Activated B cell treated with CpG ODN at 0.5 μM for 24 hours (primary cell): ENCODE measurements around the gene PDLIM5. TPM values are rescaled to one million over a fixed set of nuclear protein-coding genes. Genes with fewer than 3 reads are reported as not detected.

ENCODE experiments used
- ATAC-seq: fragments of 200-7000 bp; cut with Tn5 transposase; one replicate; pipeline ENCODE4 v1.10.0; 2021; ENCODE audit warnings: low read depth, mild to moderate bottlenecking, moderate library complexity
- CTCF ChIA-PET: fragments of 350-600 bp; sonication (Branson Sonifier 250); formaldehyde crosslinking; loops from one replicate; lab custom pipeline; 2021; ENCODE audit warnings: antibody characterized with exemption; lab: Charles Lee
- POLR2A ChIA-PET: fragments of 350-600 bp; sonication (Branson Sonifier 250); formaldehyde crosslinking; loops from one replicate; lab custom pipeline; 2021; ENCODE audit warnings: antibody characterized with exemption; lab: Charles Lee
- DNase-seq: peaks from one replicate; pipeline ENCODE4 v3.0.0; 2022
- H3K27ac Mint-ChIP-seq: one replicate; pipeline ENCODE4 v1.8.0; 2020; ENCODE audit warnings: mixed read lengths
- H3K27me3 Mint-ChIP-seq: one replicate; pipeline ENCODE4 v1.8.0; 2021; ENCODE audit warnings: mixed read lengths
- H3K36me3 Mint-ChIP-seq: one replicate; pipeline ENCODE4 v1.8.0; 2021; ENCODE audit warnings: low read depth, mixed read lengths
- H3K4me1 Mint-ChIP-seq: one replicate; pipeline ENCODE4 v1.8.0; 2021; ENCODE audit warnings: mixed read lengths
- H3K4me3 Mint-ChIP-seq: one replicate; pipeline ENCODE4 v1.8.0; 2020; ENCODE audit warnings: mild to moderate bottlenecking, mixed read lengths
- H3K9me3 Mint-ChIP-seq: one replicate; pipeline ENCODE4 v1.8.0; 2020; ENCODE audit warnings: mixed read lengths
- intact Hi-C: fragments of 100-400 bp; cut with micrococcal nuclease; formaldehyde crosslinking; loops from one replicate; pipeline ENCODE4 v1.15.1; 2024
- total RNA-seq: library from RNA; stranded (reverse); gene quantifications from 2 replicates; pipeline ENCODE4 v1.2.3, GENCODE V29; 2022
- TF ChIP-seq, protein P1 (sequence below): fragments of 200-600 bp; IDR thresholded peaks from one replicate; pipeline ENCODE4 v1.8.0; 2022; ENCODE audit warnings: antibody characterized with exemption, mild to moderate bottlenecking

Gene PDLIM5
- total RNA-seq, 1 donor from 2014 or later = 36.5 TPM

DNA sequence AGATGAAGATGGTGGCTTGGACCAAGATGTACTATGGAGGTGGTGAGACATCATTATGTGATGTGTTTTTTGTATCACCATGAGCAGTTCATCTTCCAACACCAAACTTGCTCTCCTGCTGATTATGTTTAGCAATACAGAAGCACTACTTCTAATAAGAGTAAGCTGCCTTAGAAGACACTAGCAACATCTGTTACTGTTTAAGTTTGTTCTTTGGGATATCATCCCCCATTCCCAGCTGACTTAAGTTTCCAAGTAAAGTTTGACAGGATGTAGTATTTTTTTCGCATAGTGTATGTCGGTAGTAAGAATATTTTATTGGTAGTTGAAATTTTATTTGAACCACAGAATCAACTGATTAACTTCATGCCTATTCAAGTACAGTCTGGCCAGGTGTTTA is 182.5 kb downstream of the PDLIM5 start:
- DNase-seq (no peak), ATAC-seq (no peak)
- no peaks in the 10 kb centered on the region for H3K4me1 Mint-ChIP-seq
- ChIA-PET CTCF (no interaction called here), POLR2A (no interaction called here)
- TF ChIP-seq, protein P1, sequence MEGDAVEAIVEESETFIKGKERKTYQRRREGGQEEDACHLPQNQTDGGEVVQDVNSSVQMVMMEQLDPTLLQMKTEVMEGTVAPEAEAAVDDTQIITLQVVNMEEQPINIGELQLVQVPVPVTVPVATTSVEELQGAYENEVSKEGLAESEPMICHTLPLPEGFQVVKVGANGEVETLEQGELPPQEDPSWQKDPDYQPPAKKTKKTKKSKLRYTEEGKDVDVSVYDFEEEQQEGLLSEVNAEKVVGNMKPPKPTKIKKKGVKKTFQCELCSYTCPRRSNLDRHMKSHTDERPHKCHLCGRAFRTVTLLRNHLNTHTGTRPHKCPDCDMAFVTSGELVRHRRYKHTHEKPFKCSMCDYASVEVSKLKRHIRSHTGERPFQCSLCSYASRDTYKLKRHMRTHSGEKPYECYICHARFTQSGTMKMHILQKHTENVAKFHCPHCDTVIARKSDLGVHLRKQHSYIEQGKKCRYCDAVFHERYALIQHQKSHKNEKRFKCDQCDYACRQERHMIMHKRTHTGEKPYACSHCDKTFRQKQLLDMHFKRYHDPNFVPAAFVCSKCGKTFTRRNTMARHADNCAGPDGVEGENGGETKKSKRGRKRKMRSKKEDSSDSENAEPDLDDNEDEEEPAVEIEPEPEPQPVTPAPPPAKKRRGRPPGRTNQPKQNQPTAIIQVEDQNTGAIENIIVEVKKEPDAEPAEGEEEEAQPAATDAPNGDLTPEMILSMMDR = no peak
- H3K27ac Mint-ChIP-seq = no peak overlapping the region
- H3K36me3 Mint-ChIP-seq = peaks cover 3% of the 10 kb centered on the region
- no peaks in the 10 kb centered on the region for H3K9me3 Mint-ChIP-seq
- intact Hi-C loops = no loop called here
- no peaks in the 10 kb centered on the region for H3K27me3 Mint-ChIP-seq
- H3K4me3 Mint-ChIP-seq = no peak overlapping the region

DNA sequence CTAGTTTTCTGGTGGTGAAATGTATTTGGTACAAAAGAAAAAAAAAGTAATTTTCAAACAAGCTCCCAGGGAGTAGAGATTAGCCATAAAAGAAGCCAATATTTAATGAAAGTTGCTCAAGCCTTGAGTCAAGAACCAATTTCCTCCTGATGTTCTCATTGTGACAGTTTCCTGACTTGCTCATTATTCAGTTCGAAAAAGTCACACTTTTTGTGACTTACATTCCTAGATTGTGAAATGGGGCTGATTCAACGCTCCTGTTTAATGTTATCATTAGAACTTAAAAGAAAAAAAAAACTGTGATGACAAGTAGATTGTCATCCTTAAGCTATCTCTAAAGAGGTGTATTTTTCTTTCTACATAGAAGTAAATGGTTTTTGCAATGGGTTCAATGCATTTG is 183.4 kb downstream of the PDLIM5 start:
- Mint-ChIP-seq H3K27ac (no peak overlapping the region), H3K4me3 (no peak overlapping the region), H3K9me3 (no peaks in the 10 kb centered on the region), H3K27me3 (no peaks in the 10 kb centered on the region), H3K4me1 (no peaks in the 10 kb centered on the region), H3K36me3 (peaks cover 5% of the 10 kb centered on the region)
- POLR2A ChIA-PET = no interaction called here
- CTCF ChIA-PET = no interaction called here
- no peak for DNase-seq
- ATAC-seq = no peak
- TF ChIP-seq, protein P1 = no peak
- intact Hi-C loops = no loop called here

DNA sequence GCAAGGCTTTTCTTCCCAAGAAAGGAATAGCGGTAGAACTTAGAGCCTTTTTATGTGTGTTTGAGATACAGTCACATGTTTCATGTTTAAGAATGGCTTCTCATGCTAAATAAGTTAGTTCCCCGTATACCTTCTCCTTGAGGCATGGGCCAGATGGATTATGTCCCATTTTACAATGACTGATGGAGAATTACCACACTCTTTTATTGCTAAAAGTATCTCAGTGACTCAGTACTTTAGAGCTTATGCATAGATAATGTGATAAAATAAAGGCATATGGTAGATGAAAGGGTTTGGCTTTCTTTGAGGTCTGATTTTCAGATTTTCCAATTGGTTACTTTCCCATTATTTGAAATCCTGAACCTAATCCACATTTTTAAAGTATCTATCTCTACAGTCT is 184.3 kb downstream of the PDLIM5 start:
- H3K27ac Mint-ChIP-seq = no peak overlapping the region
- DNase-seq = no peak
- ATAC-seq = no peak
- no peaks in the 10 kb centered on the region for H3K4me1 Mint-ChIP-seq
- TF ChIP-seq, protein P1 = no peak
- no peaks in the 10 kb centered on the region for H3K27me3 Mint-ChIP-seq
- ChIA-PET CTCF (no interaction called here), POLR2A (no interaction called here)
- peaks cover 11% of the 10 kb centered on the region for H3K36me3 Mint-ChIP-seq
- H3K4me3 Mint-ChIP-seq = no peak overlapping the region
- no peaks in the 10 kb centered on the region for H3K9me3 Mint-ChIP-seq
- intact Hi-C loops = no loop called here

DNA sequence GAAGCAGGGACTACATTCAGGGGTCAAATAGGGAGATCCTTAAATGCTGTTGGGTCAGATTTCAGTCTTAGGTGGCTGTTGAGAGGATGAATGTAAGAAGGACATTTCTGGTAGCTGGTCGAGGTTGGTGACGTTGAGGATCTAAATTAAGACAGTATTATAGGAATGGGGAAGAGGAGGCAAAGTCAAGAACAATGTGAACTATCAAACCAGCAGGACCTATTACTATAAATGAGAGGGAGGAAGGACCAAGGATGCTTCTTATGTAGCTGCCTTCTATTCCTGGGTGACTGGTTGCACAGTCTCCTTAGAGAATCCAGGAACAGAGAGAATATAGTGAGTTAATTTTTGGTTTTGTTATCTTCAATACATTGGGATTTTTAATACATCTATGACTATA is 187.6 kb downstream of the PDLIM5 start:
- H3K36me3 Mint-ChIP-seq = peaks cover 27% of the 10 kb centered on the region
- intact Hi-C loops = no loop called here
- ChIA-PET CTCF (no interaction called here), POLR2A (no interaction called here)
- H3K27ac Mint-ChIP-seq = no peak overlapping the region
- H3K9me3 Mint-ChIP-seq = no peaks in the 10 kb centered on the region
- TF ChIP-seq, protein P1 = no peak
- no peaks in the 10 kb centered on the region for H3K27me3 Mint-ChIP-seq
- no peaks in the 10 kb centered on the region for H3K4me1 Mint-ChIP-seq
- H3K4me3 Mint-ChIP-seq = no peak overlapping the region
- no peak for DNase-seq
- ATAC-seq = no peak

DNA sequence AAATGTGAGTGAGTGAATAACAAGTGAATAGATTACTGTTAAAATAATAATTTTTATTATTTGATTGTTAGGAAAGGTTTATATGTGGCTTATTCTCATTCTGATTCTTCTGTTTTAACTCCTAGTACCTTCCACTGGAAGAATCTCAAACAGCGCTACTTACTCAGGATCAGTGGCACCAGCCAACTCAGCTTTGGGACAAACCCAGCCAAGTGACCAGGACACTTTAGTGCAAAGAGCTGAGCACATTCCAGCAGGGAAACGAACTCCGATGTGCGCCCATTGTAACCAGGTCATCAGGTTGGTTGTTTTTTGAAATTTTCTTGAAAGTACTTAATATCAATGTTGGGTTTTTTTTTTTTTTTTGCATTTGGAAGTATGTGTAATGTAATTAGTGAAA is 188.4 kb downstream of the PDLIM5 start:
- TF ChIP-seq, protein P1 = no peak
- Mint-ChIP-seq H3K9me3 (no peaks in the 10 kb centered on the region), H3K4me3 (no peak overlapping the region), H3K4me1 (no peaks in the 10 kb centered on the region), H3K27ac (no peak overlapping the region), H3K36me3 (peaks cover 27% of the 10 kb centered on the region), H3K27me3 (no peaks in the 10 kb centered on the region)
- CTCF ChIA-PET = no interaction called here
- no peak for DNase-seq
- intact Hi-C loops = no loop called here
- POLR2A ChIA-PET = no interaction called here
- ATAC-seq = no peak
